Thyroid gland (tissue), 4 donors: ENCODE measurements around the gene OLFML2B.

Source experiments
- POLR2A ChIP-seq, 2 donors: fragments of 450-650 bp; IDR thresholded peaks; one replicate each; pipeline ENCODE4 v1.6.1; 2017; ENCODE audit warnings: antibody characterized with exemption in 2 of 2, mild to moderate bottlenecking in 2 of 2, moderate library complexity in 1 of 2
- TF ChIP-seq, protein P1 (sequence below), 6 experiments: fragments of 200-600 bp in 3 of 6; fragments of 450-650 bp in 3 of 6; sonication (generic) in 3 of 6; IDR thresholded peaks; one replicate each; pipeline ENCODE4 v1.5.1; 2016 to 2019; ENCODE audit warnings: antibody characterized with exemption in 6 of 6, mild to moderate bottlenecking in 2 of 6, inconsistent platforms in 1 of 6, moderate library complexity in 1 of 6

DNA sequence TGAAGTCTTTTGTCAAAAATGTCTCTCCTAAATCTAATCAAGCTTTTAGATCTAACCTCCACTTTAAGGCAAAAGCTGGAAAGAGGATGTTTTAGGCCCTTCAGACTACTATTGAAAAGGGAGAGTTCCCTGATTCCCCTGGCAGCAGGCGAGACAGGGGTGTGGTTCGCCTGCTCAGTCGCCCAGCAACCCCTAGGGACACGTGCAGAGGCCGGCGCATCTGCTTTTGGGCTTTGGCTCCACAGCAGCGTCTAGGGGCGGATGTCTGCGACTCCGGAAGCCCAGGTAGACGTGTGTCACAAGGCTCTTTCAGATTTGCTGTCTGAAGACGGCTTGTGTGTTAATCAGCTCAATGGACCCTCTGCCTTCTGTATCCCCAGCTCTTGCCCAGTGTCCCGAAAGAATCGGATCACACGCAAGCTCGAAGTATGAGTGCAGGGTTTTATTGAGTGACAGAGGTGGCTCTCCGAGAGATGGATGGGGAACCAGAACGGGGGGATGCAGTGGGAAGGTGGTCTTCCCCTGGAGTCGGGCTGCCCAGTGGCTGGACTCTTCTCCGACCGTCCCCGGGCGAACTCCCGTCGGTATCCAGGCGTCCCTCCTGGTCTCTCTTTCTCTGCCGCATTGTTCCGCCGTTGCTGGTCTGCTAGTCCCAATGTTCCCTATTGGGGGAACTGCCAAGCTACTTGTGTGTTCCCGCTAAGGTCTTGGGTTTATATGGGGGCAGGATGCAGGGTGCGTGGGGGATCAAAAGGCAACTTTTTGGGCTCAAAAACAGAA, 45.5 kb downstream of the OLFML2B start:
- TF ChIP-seq, protein P1, sequence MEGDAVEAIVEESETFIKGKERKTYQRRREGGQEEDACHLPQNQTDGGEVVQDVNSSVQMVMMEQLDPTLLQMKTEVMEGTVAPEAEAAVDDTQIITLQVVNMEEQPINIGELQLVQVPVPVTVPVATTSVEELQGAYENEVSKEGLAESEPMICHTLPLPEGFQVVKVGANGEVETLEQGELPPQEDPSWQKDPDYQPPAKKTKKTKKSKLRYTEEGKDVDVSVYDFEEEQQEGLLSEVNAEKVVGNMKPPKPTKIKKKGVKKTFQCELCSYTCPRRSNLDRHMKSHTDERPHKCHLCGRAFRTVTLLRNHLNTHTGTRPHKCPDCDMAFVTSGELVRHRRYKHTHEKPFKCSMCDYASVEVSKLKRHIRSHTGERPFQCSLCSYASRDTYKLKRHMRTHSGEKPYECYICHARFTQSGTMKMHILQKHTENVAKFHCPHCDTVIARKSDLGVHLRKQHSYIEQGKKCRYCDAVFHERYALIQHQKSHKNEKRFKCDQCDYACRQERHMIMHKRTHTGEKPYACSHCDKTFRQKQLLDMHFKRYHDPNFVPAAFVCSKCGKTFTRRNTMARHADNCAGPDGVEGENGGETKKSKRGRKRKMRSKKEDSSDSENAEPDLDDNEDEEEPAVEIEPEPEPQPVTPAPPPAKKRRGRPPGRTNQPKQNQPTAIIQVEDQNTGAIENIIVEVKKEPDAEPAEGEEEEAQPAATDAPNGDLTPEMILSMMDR (IDR thresholded peaks at IDR 0.05), result no peak
- no peak for TF ChIP-seq POLR2A (IDR thresholded peaks at IDR 0.05)
